G401.6 (cell line): ENCODE measurements around the gene CCDC187.
A peak's percentile ranks its signal among the peaks of the same experiment; 100 is the strongest.
"Not testable (repeated sequence)": the region's sequence is repeated elsewhere in the genome, so short reads cannot be mapped to it uniquely, and the experiment has no call there.

Experiments used
- FAIRE-seq: peaks from 2 replicates; lab custom pipeline; 2012; peaks lifted over from hg19 to GRCh38; lab: Jason Lieb, UNC

CCDC187 gene

DNA sequence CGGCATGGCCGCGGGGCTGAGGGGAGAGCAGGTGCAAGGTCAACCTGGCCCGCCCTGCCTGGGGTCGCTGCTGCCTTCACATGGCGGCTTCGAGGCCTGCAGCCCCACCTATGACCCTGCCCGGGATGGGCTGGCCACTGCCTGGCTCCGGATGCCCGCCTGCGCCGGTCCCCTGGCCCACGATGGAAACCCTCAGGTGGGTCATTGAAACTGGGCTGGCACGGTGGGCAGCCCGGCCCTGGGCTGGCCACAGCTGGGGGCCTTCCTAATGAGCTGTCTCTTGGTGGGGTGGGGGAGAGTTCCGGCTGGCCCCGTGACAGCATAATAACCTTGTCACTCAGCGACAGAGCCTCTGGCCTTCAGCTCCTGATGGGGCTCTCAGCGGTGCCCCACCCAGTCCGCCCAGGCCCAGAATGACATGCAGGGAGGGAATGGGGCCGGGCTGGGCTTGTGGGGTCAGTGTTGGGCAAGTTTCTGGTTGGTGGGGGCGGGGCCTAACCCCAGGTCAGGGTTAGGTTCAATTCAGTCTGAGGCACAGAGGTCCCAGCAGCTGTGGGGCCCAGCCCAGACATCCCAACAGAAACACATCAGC, at the start of gene CCDC187:
Gene CCDC187, minus strand, starts transcription at position 270 of the 592 bp plus-strand sequence. Its CDS starts 264 bp downstream, at position 6.
- no peak for FAIRE-seq

DNA sequence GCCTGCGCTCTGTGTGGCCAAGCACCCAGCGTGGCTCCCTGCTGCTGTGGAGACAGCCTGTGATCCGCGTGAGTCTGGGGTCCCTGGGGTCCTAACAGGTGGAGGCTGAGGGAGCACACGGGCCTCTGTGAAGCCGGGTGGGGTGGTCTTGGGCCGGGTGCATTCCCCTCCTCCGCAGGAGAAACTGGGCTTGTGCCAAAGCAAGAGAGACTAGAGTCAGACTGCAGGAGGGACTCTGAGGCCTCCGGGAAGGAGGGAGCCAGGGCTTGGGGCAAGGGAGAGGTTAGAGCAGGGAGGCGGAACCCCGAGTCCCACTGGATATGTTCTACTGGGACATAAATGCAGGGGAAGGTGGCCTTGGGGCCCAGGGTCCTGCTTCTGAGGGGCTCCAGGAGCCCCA, 49.2 kb upstream of the CCDC187 start:
- FAIRE-seq: no peak

DNA sequence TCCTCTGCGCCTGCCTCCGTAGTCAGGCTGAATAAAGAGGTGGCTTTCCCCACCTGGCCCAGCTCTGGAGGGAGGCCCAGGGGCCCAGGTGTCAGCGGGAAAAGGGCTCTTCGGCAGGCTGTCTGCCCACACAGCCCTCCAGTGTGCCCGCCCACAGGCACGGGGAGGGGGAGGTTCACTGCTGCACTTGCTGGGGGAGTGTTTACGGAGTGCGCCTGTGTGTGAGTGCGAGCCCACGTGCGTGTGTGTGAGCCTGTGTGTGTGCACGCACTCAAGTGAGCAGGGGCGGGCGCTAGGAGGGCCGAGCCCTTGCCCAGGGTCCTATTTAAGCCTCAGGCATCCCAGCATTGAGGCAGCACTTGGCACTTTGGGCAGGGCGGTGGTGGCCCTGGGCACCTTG, 48.8 kb upstream of the CCDC187 start:
- FAIRE-seq: no peak

DNA sequence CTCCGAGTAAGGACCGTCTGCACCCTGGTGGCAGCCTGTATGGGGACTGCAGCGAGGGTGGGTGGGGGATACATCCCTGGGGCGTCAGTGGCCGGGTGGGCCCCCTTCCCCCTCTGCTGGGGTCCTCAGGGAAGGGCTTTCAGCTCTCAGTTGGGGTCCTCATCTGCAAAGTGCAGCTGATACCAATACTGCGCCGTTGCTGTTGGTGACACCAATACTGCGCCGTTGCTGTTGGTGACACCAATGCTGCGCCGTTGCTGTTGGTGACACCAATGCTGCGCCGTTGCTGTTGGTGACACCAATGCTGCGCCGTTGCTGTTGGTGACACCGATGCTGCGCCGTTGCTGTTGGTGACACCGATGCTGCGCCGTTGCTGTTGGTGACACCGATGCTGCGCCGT, 48.0 kb upstream of the CCDC187 start:
- FAIRE-seq: not testable (repeated sequence)

DNA sequence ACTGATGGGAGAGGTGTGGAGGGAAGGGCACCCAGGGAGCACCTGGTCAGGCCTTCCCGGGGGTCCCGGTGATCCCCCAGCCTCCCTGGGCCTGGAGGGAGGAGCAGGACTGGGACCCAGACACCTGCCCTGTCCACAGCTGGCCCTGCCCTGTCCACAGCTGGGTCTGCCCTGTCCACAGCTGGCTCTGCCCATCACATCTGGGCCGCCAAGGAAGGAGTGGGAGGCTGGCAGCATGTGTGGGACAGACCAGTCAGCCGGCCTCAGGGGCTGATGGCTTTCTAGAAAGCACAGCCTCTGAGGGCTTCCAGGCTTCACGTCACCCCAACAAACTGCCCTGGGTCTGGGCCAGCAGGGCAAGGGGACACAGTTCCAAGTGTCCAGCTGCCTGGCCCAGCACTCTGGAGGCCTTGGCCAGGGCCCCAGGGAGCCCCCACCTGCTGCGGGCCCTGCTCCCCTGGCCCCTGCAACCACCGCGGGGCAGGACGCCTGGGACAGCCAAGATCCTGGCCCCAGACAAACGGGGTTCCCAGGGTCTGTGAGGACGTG, 47.4 kb upstream of the CCDC187 start:
- FAIRE-seq: no peak

DNA sequence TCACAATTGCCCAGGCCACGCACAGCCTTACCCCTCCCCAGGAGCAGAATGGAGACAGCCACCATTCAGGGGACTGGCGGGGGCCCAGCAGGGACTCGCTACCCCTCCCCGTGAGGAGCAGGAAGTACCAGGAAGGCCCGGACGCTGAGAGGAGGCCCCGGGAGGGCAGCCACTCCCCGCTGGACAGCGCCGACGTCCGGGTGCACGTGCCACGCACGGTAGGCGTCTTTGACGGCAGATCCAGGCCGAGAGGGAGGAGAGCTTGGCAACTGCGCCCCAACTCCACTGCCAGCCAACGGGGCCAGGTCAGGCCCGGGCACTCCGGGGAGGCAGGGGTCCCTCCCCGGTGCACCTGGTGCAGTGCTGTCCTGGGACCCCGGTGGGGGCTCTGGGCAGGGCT, 45.7 kb upstream of the CCDC187 start:
- FAIRE-seq: no peak

DNA sequence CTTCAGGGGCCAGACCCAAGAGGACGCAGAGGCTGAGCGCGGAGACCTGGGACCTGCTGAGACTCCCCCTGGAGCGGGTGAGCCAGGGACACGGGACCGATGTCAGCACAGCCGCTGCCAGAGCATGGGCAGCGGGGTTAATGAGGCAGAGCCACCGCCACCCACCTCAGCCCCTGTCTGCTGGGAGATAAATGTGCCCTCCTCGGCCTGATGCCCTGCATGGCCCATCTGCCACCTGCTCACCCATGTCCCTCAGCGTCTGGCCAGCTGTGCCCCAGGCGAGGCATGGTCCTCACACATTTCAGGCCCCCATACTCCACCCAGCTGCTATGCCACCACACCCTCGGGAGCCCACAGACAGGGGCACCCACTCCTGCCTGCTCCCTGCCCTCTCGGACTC, 44.8 kb upstream of the CCDC187 start:
- no peak for FAIRE-seq

DNA sequence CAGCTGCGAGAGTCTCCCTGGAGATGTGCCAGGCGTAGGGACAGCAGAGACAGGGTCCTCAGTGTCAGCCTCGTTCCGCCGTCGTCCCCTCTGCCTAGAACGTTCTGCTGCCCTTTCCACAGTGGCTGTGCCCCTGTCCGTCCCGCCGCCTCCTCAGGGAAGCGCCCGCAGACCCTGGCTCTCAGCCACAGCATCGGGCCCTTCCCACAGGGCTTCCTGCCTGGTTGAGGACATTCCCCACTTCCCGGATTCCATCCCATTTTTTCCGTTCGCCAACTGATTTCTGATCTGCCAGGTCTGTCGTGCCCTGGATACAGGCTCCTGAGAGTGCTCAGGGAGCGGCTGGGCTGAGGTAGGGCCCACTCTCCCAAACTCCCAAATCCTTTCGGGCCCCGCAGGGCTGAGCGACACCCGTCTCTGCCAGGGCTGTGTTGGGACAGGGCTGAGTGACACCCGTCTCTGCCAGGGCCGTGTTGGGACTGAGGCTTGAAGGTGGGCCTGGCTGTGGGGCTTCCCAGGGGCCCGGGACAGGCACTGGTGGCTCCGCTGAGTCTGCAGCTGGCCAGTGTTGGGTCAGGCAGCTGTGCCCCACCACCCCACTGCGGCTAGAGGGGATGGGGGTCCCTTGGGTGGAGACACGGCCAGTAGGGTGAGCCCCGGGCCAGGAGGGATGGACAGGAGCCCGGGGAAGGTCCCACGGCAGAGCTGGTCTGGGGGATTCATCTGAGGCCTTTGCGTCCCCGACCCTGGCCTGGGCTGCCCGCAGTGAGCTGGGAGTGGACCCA, 43.8 kb upstream of the CCDC187 start:
- FAIRE-seq: no peak

DNA sequence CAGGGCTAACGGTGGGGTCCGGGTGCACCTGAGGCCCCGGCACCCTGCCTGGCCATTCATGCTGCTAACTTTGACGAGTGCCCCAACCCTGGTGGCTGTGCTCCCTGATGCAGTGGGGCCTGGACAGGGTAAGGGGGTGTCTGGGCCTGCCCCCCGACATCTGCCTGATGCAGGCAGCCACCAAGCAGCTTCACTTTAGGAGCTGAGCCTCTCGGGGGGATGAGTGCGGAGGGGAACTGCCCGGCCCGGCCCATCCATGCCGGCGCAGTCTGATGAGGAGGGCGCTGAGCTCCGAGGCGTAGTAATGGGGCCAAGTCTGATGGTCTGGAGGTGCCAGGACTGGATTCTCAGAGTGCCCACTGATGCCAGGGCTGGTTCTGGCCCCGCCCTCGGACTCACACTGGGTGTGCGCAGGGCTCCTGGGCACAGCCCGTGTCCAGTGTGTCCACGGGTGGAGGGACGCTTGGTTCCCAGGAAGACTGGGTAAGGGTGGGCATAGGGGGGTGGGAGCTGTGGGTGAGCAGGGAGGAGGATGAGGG, 43.1 kb upstream of the CCDC187 start:
- FAIRE-seq: no peak

DNA sequence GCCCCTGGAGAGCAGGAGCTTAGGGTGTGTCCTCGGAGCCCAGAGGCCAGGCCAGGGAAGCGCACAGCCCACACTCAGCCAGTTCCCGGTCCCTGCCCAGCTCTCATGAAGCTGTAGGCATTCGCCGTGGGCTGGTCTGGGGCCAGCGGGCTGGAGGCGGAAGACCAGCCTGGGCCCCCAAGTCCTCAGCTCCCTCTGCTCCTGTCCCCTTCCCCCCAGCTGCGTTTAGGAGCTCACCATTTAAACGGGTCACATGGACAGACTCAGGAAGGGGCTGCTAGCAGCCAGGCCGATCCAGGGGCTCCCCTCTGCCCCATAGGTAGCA, 42.2 kb upstream of the CCDC187 start:
- no peak for FAIRE-seq

DNA sequence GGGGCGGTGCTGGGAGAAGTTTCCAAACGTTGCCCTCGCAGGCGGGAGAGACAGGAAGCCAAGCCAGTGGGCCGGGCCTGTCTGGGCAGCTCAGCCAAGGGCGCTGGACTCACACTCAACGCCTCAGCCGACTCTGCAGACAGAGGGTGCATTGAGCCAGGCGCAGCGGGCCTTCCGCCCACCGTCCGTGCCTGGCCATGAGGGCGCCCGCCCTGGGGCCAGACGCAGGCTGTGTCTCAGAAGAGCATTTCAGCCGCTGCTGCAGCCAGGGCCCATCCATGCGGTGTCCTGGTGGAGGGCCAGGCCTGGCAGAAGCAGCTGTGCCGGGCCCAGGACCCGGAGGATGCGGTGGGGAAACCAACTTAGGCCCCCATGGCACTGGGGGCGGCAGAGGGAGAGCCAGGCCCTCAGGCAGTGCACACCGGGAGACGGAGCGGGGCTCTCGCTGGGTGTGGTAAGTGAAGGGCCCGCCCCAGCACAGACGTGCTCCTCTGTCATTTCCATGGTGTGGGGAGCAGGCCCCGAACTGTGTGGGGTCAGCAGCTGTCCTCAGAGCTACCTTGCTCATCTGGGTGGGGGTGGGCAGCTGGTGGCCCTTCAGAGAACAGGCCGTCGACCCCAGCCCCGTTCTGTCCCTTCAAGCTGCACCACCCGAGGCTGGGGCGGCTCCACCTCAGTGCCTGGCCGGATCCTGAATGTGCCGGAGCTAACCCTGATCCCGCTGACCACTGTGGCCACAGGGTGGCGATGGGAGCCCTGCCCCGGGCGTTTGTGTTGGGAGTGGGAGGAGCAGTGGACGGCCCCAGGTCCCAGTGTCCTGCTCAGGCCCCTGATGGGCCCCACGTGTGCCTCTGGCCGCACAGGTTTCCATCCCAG, 41.6 kb upstream of the CCDC187 start:
- no peak for FAIRE-seq

DNA sequence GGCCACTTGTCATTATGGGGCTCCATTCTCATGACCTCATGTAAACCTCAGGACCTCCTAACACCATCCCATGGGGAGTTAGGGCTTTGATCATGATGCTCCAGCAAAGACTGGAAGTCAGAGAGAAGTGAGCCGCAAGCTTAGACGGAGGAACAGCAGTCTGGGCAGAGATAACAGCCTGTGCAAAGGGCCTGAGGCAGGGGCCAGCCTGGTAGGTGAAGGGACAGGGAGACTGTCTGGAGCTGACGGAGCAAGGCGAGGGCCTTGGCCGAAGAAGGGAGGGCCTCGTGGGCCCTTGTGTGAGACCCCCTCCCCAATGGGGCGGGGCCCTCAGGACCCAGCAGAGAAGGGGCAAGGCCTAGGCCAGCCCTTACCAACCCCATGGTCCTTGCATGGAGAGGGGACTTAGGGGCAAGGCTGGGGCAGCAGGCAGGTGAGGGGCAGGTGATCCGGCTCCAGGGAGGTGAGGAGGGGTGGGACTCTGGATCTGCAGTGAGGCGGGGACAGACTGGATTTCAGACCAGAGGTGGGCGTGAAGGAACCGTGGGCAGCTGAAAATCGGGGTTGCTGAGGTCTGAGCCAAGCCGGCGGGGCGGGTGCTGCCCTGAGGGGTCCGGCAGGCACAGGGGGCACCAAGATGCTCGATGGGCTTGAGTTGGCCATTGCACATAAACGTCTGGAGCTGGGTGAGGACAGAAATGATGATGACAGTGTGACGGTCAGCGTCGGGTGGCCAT, 40.8 kb upstream of the CCDC187 start:
- no peak for FAIRE-seq

DNA sequence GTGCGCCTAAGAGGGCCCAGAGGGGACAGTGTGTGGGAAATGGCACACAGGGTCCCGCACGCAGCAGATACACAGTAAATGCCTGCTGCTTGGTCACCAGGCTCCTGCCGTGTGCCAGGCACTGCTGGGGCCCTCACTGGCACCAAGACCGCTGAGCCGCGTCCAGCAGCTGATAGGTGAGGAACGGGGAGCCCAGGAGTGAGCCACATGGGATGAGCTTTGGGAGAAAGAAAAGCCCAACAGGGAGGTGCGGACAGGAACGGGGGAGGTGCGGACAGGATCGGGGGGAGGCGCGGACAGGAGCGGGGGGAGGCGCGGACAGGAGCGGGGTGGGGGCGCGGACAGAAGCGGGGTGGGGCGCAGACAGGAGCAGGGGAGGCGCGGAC, 40.0 kb upstream of the CCDC187 start:
- FAIRE-seq: no peak

DNA sequence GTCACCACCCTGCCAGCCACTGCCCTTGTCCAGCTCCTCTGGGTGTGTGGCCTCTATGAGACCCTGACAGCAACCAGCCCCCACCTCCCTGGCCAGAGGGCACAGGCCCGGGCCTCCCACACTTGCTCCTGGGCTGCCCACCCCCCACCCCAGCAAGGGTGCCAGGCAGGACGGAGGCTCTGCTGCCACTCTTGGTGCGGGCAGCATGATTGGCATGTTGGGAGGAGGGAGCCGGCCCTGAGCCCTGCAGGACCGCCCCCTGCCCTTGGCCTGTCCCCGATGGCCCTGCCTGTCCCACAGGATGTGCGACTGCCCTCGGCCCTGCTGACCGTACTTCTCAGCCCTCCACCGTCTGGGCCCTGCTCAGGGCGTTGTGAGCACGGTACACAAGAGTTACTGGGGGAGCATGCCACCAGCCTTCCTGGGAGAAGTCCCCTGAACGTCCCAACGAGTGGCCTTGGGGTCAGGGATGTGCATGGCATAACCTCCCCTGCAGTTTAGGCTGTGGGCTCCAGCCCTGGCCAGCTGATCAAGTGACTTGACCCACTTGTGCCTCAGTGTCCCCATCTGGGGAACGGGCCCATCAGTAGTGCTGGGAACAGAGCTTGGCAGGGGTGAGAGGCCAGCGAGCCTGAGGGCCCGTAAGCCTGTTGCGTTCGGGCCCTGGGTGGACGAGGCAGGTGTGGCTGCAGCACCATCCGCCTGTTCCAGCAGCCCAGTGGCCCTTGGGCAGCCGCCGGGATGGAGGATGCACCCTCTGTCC, 39.4 kb upstream of the CCDC187 start:
- FAIRE-seq: no peak

DNA sequence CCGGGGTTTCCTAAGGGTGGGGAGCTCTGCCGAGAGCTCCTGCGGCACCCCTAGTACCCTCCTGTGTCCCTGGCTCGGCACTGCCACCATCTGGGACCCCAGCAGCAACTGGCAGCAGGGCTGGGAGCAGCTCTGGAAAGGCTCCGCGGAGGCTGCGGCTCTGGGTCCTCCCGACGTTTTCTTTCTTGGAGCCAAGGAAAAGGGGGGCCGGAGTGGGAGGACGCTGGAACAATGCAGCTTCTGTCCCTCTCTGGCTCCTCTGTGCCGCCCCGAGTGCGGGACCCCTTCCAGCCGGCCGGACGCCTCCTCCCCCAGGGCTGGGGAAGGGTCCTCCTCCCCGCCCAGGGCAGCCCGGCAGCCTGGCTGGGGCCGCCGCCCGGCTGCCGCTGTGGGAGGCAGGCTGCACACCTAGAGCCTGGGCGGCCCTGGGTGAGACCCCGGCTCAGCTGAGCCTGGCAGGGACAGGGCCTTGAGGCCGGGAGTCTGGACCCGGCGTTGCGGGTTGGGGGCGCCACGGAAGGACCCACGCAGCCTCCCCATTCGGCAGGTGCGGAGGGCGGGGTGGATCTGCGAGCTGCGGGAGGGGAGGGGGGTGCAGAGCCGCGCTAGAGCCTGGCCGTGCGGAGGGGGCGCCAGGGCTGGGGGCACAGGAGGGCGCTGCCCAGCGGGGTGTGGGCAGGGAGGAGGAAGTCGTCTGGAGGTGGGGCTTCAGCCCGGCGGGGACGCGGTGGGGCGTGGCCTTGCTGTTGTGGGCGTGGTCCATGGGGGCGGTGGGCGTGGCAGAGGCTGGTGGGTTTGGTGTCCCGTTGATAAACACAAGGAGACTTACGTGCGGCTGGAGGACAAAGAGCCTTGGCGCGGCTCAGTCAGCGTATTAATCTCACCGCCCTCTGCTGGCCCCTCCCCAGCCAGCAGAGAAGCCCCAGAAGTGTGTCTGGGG, 38.6 kb upstream of the CCDC187 start:
- peak; percentile 88 for FAIRE-seq

DNA sequence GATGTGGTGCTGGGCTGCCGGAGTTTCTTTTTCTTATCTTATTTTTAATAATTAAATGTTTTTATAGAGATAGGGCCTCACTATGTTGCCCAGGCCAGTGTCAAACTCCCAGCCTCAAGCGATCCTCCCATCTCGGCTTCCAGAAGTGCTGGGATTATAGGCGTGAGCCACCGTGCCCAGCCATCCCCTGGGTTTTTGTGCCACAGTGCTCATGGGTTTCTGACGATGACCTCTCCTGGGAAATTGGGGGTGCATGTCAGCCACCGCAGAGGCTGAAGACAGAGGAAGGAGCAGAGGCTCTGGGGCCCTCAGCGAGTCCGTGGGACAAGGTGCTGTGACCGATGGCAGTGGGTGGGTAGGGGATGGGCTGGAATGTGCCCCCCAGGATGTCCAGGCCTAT, 37.9 kb upstream of the CCDC187 start:
- FAIRE-seq: no peak

DNA sequence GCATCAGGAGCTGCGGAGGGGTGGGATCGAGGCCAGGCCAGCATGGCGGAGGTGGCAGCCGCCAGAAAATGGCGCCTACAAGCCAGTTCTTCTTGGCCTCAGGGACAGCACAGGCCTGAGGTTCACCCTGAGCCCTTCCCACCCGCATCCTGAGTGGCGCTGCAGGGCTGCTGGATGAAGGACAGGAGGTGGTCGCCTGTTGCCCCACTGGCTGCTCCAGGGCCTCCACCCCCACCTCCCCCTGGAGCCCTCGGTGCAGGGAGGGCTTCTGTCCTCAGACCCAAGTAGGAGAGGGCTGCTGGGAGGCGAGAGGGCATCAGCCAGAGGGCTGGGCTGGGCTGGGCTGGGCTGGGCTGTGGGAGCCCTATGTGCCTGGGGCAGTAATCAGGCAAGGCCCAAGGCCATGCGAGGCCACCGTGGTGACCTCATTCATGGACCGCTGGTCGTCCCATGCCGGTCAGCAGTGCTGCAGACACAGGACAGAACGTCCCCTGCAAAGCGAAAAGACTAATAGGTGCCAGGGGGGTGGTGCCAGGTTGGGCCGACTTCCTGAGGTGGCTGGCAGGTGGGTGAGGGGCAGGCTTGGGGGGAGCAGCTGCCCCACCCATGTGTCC, 37.3 kb upstream of the CCDC187 start:
- FAIRE-seq: no peak

DNA sequence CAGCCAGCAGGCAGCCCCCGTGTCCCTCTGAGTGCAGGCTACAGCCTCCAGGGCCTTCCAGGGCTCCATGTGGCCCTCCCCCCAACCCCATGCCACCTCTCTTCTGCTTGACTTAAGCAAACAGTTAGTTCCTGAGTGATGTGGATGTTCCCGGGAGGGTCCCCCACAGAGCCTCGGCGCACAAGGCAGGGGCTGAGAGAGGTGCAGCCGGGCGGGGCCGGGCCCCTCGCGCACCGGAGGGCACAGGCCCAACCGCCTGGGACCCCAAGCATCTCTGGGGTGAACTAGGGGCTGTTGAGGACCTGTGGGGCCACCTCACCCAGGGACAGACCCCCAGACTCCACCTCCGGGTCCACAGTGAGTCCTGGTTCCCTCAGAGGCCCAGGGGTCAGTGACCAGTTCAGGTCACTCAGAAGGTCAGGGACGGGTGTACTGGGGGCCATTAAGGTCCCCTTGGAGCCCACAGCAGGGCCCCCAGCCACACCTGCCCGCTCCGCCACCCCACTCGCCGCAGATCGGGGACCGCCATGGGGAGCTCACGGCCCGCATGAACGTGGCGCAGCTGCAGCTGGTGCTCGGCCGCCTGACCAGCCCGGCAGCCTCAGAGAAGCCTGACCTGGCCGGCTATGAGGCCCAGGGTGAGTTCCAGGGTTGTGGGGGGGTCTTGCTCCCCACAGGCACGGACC, 36.6 kb upstream of the CCDC187 start:
- no peak for FAIRE-seq

DNA sequence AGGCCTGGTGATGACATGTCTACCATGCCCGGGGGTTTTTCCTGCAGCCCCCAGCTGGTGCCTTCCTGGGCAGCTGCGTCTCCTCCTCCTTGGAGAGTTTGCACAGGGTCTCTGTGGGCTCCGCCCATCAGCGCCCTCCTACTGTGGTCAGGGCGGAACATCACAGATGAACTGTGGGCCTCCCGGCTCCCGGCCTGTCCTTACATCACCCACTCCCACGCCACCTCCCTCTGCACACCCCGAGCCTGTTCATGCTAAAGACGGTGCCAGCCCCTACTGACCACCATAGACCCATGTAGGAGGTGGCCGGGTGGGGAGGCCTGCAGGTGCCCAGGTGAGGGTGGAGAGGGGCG, 36.0 kb upstream of the CCDC187 start:
- FAIRE-seq: no peak
